Measurements from ENCODE around the gene ITK. TPM values are rescaled to one million over a fixed set of nuclear protein-coding genes. Genes with fewer than 3 reads are reported as not detected.
"Not testable (repeated sequence)": the region's sequence is repeated elsewhere in the genome, so short reads cannot be mapped to it uniquely, and the experiment has no call there.

Gene ITK
- polyA plus RNA-seq, 12 donors: 0.15 to 1.4 (median 0.28) TPM; not detected in 3

DNA sequence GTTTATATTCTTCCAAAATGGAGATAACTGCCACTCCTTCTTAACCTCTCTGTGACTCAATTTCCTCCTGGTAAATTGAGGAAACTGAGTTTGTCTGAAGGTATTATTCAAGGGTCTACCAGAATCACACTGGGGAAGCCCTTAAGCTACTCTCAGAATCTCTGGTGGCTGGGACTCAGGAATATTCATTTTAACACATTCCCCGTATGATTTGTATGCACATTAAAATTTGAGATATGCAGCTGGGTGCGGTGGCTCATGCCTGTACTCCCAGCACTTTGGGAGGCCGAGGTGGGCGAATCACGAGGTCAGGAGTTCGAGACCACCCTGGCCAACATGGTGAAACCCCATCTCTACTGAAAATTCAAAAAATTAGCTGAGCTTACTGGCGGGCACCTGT is 64.1 kb downstream of the ITK start:
- DNase-seq: not testable (repeated sequence)

DNA sequence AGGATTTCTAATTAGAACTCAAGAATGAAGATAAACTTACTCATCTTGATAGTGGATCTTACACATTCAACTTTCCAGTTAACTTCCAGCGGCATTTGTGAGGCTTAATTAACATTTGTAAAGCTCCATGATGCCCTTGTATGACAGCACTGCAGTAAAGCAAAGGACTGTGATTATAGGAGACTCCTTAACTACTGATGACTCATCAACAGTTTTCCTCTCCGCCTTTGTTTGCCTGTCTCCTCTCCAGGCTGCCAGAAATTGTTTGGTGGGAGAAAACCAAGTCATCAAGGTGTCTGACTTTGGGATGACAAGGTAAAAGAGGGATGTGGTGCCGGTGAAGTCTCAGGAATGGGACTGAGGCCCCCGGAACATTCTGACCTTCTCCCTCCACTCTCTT is 64.8 kb downstream of the ITK start:
- no peak for DNase-seq

DNA sequence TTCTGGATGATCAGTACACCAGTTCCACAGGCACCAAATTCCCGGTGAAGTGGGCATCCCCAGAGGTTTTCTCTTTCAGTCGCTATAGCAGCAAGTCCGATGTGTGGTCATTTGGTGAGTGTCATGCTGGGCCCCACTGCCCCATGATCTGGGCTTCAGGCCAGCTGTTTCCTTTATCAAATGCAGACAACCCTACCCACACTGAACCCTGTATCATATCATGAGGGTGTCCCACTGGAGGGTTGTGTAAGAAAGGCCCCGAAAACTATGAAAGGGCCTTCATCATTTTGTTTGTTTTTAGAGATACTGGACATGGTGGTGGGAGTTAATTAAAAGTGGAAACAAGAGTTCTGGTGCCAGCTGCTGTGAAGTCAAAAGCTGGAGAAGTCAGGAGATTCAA is 65.2 kb downstream of the ITK start:
- no peak for DNase-seq

DNA sequence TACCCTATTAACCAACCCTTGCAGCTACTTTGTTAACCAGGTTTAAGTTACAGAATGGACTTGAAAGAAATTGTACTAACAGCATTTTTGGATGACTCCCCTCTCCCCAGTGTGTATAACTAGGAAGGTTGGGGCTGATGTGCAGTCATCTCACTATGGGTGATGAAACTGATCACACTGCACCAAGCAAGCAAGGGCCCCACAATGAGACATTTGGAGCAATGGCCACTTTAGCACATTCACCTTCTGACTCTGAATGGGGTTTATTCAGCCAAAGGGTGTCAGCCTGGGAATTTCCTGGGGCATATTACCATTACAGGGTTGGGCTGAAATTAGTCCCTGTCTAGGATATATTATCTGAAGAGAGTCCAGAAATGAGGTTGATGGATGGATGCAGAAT is 66.6 kb downstream of the ITK start:
- no peak for DNase-seq

DNA sequence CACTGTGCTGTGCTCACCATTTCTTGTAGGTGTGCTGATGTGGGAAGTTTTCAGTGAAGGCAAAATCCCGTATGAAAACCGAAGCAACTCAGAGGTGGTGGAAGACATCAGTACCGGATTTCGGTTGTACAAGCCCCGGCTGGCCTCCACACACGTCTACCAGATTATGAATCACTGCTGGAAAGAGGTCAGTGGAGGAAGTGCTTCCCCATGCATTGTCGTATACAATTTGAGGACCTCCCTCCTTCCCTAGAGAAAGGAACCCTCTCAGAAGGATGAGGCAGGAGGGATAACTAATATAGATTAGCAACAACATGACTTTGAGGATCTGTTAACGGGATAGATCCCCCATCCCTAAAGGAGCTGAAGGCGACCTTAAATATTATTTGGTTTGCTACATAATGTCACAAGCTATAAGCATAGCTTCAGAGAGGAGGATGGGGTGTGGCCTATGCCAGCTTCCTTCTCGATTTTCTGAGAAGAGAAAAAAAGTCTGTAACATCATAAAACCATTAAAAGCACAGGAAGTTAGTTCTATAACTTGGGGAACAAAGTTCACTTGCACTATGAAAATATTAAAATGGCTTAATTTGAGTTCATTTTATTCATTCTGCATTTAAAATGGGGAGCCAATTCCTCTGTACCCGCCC is 68.3 kb downstream of the ITK start:
- DNase-seq: no peak

DNA sequence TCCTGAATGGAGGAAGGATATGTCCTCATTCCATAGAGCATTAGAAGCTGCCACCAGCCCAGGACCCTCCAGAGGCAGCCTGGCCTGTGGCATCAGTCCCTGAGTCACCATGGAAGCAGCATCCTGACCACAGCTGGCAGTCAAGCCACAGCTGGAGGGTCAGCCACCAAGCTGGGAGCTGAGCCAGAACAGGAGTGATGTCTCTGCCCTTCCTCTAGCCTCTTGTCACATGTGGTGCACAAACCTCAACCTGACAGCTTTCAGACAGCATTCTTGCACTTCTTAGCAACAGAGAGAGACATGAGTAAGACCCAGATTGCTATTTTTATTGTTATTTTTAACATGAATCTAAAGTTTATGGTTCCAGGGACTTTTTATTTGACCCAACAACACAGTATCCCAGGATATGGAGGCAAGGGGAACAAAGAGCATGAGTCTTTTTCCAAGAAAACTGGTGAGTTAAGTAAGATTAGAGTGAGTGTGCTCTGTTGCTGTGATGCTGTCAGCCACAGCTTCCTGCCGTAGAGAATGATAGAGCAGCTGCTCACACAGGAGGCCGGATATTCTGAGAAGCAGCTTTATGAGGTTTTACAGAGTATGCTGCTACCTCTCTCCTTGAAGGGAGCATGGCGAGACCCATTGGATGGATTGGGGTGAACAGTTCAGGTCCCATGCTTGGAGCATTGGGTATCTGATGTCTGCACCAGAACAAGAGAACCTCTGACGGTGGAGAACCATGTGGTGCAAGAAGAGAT is 72.2 kb downstream of the ITK start:
- no peak for DNase-seq

DNA sequence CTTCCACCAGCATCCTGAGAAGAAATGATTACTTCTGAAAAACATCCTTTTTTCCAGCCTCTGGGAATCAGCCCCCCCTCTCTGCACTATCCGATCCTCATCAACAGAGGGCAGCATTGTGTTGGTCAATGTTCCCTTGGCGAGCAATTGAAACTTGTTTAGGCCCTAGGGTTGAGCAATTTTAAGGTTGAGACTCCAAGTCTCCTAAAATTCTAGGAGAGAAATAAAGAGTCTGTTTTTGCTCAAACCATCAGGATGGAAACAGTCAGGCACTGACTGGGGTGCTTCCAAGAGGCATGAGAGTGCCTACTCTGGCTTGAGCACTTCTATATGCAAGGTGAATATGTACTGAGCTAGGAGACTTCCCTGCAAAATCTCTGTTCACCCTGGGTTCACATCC is 72.9 kb downstream of the ITK start:
- no peak for DNase-seq

DNA sequence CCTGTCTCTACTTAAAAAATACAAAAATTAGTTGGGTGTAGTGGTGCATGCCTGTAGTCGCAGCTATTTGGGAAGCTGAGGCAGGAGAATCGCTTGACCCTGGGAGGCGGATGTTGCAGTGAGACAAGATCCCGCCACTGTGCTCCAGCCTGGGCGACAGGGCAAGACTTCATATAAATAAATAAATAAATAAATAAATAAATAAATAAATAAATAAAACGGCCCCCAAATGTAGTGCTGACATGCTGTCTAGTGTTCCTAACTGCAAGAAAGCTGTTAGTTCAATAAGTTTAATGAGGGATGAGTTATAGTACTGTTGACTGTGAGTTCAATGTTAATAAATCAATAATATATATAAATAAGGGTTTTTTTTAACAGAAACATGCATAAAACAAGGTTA is 77.8 kb downstream of the ITK start:
- no peak for DNase-seq

DNA sequence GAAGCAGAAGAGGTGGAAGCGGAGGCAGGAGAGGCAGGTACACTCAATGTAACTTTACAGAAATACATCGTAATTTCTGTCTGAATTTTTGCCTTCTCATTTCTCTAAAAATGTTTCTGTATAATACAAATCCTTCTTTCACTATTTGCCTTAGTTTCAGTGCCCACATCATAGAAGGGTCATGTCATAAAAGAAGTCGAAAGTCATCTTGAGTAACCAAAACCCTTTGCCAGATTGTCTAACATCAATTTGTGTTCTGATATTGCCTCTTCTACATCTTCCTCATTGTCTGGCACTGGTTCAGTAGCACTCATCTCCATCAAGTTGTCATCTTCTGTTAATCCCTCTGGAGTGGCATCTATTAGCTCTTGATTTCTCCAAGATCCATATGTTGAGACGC is 79.1 kb downstream of the ITK start:
- no peak for DNase-seq

DNA sequence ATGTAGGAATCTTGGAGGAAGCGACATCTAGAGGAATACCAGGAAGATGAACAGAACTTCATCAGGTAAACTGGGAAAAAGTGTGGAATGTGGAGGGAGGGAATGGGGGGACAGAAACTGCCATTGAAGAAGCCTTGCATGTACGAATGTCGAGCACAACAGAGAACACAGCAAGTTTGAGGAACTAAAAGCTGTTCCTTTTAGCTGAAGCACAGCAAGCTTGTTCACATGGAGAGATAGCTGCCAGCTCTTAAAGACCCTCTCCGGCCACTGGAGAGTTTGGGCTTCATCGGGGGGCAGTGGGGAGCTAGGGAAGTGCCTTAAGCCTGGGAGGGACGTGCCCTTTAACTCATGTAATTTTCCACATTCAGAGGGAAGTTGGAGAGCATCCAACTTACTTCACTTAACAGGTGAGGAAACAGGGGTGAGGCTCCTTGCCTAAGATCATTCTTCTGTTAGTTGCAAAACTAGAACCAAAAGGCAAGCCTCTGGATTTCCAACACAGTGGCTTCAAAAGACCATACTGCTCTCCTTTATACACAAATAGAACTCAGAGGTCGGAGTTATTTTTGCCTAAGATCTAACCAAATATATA is 83.0 kb downstream of the ITK start:
- DNase-seq: no peak

DNA sequence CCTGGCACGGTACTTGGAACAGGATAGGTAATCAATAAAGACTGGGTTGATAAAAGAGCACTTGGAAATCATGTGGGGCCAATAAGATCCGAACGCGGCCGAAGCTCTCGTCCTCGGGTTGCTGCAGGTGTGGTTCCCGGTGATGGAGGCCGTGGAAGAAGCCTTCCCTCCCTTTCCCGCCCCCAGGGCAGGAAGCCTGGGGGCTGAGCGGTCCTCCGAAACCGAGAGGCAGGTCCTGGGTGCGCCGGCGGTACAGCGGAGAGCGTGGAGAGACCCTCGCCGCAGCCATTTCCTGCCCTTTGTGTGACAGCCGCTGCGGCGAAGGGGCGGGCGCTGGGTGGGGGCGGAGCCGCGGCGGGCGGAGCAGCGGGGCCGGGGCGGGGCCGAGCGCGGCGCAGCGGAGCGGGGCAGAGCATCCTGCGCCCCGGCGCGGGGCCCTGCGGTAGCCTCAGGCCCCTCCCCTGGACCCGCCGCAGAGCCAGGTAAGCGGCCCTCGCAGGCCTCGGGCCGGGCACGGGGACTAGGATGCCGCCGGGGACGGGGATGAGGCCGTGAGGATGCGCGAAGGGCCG is 85.2 kb downstream of the ITK start, which contains the start of gene CYFIP2:
TSS of gene CYFIP2 (plus strand) at position 410 of the 572 bp plus-strand sequence. CDS start 19,239 bp downstream, outside the sequence.
- peak; percentile 36 for DNase-seq

DNA sequence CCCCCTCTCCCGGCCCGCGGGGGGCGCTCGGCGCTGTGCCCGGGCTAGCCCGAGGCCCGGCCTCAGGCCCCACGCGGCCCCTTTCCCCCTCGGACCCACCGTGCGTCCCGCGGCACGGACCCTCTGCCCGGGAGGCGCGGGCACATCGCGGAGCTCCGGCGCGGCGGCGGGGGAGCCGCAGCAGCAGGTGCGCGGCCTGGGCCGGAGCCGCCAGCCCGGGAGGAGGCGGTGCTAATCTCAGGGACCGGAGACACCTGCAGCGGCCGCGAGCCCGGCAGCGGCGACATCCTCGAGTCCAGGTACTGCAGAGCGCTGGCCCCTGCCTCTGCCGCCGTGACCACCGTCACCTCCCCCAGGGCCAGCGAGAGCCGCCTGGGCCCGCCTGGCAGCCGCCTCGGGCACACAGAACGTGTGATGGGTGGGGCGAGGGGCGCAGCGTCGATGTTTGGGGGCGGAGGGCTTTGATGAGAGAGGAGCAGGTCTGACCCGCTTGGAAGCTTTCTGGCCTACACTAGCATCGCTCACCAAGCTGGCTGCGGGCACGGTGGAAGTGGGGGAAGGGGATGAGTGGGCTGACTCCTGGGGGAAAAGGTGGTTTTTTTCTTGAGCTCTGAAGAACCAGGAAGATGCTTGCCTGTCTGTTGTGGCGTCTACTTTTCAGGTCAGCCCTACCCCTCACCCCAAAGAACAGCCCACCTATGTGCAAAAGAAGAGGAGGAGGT is 85.8 kb downstream of the ITK start:
- no peak for DNase-seq

DNA sequence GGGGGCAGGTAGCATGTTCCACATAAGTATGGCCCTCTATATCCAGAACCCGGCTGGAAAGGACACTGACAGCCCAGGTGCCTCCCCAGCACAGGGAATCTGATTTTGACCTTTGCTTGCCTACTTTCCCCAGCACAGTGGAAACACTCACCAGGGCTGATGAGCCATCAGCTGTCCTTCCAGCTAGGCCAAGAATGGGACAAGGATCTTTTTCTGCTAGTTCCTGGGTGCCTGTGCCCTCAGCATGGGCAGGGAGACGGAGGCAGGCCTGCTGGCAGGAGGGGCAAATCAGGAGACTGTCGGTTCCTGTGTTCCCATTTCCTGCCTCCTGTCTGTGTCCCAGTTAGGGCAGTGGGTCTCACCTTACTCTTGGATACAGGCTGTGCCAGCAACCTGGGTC is 86.4 kb downstream of the ITK start:
- DNase-seq: no peak

DNA sequence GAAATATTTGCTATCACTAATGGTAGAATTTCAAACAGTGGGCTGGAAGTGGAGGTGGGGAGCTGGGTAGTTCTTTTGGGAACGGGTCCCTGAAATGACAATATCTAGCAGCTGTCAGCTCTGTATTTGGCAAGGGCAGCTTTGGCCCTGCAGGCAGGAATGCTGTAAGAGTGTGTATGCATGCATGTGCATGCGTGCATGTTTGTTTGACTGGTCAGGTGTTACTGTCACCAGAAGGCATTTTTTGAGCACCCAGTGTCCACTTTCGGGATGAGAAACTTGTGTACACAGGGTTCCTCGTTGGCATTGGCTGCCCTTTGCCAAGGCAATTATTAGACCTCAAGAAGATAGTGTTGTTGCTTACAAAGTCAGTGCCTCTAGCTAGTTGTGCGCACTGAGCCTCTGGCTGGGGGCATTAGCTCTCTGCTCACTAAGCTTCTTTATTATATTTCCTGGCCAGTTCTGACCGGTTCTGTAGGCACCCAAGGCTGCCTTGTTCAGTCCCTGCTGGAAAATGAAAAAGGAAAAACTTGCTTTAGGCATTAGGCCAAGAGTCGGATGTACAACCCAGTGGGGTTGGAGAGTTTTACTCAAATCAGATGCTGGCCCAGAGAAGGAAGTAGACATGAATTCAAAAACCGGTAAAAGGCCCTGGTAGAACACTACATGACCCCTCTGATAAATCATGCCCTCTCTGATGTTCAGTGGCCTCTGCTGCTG is 87.3 kb downstream of the ITK start:
- no peak for DNase-seq

DNA sequence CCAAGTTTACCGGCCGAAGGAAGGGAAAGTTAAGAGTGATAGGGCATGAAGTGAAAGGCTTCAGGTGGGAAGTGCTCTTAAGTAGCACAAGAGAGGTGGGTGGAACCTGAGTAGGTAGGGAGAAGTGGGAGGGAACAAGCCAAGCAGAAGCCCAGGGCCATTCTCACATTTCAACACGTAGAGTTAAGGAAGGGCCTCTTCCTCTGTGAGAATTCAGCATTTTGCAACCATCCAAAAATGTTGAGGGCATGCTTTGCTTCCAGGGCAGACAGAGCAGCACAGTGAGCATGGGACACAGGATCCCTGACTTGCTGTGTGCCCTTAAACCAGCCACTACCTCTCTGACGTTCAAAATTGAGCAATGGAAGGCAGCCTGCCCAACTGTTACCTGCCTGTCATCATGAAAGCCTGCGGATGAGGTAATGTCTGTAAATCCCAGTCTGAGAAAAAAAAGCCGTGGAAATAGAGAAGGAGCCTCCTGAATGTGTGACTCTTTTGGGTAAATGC is 88.6 kb downstream of the ITK start:
- DNase-seq: no peak

DNA sequence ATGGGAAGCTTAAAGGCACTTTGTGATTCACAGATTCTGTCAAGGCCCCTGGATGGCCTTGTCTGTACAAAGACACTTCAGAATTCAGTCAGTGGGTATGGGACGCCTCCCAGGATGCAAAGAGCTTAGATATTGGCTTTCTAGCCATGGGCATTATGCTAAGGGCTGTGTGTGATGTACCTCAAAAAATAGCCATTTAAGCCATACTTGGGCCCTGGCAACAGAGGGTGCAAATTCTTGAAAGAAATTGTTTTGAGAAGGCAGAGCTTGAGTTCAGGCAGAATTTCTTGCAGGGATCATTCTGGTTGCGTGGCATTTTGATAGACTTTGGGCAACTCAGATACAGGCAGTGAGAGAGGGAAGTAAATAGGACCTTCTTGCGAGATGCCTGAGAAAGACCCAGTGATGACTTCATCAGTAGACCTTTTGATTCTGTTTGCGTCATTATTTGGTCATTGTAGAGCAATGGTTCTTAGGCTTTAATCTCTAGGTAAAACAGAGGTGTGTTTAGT is 89.2 kb downstream of the ITK start:
- DNase-seq: no peak

DNA sequence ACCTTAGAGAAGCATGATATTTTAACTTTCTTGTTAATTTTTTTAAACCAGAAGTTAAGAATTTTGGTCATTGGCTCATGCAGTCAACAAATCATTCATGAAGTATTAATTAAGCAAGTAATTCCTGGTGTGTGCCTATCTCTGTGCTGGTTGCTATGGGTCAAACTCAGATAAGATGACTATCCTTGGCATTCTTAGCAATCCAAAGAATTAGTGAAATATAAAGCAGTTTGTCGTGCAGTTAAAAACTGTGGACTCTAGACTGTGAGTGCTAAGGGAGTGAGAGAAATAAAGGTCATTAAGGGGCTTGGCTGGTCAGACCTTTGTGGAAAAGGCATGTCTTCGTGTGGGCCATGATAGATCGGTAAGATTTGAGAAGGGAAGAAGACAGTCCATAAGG is 90.1 kb downstream of the ITK start:
- DNase-seq: no peak

DNA sequence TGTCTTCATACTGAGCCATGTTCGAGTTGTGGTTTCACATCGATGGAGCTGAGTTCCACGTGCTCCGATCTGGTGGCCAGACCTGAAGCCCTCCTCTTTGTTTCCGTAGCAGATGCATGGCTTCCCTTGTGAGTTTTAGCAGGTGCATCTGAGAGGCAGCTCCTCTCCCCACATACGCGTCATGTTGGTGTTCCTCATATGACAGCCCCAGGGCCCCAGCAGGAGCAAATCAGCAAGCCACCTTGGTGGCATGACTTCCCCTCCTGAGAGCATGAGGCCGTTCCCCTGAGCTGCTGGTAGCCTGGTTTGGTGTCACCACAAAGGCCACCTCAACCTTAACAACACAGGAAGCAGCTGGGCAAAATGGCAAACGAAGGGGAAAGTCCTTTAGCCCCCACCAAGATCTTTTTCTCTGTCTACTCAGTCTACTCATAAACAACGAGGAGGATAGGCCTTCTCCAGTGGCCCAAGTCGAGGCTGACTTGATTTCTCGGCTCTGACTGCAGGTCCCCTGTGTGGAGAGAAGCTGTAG is 91.2 kb downstream of the ITK start:
- no peak for DNase-seq

DNA sequence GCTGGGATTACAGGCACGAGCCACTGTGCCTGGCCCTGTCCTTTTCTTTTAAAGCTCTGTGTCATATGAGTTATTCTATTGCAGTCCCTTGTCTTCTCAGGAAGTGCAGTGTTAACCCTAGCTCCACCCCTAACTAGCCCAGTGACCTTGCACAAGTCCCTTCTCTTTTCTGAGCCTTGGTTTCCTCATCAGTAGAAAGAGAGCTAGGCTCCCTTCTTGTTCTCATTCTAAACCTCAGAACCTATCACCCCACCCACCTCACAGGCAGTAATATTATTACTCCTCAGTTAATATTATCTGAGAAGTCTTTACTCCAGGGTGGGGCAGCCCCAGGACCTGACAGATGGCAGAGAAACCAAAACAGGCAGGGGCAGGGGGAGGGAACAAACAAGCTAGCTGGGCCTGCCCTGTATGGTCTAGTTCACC is 92.5 kb downstream of the ITK start:
- DNase-seq: no peak

DNA sequence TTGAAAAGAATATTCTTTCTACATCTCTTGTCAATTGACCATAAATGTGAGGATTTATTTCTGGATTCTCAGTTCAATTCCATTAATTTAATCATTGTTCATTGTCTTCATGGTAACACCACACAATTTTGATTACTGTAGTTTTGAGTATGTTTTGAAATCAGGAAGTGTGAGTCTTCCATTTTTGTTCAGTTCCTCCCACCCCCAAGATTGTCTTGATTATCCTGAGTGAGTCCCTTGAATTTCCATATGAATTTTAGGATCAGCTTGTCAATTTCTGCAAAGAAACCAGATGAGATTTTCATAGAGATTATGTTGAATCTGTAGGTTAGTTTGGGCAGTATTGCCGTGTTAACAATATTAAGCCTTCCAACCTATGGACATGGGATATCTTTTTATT is 94.8 kb downstream of the ITK start:
- no peak for DNase-seq
